HG02973 (cell line): Measurements from ENCODE around the gene KRTAP5-1.

Experiments
- ATAC-seq: cut with Tn5 transposase; IDR thresholded peaks from one replicate; pipeline ENCODE4 v1.9.1; 2021; ENCODE audit warnings: moderate library complexity; ENCODE audit not compliant: unreplicated experiment

The KRTAP5-1 gene

GRCh38 chr11:1560649-1561251 is 24.3 kb downstream of the KRTAP5-1 start:
- no peak for ATAC-seq

- ATAC-seq, result no peak
These were observed 25.0 kb downstream of the KRTAP5-1 start for GRCh38 chr11:1560002-1560648.

- no peak for ATAC-seq
These were observed 25.8 kb downstream of the KRTAP5-1 start for GRCh38 chr11:1559111-1559951.

- no peak for ATAC-seq
These were observed 26.3 kb downstream of the KRTAP5-1 start for GRCh38 chr11:1558775-1559110.

DNA sequence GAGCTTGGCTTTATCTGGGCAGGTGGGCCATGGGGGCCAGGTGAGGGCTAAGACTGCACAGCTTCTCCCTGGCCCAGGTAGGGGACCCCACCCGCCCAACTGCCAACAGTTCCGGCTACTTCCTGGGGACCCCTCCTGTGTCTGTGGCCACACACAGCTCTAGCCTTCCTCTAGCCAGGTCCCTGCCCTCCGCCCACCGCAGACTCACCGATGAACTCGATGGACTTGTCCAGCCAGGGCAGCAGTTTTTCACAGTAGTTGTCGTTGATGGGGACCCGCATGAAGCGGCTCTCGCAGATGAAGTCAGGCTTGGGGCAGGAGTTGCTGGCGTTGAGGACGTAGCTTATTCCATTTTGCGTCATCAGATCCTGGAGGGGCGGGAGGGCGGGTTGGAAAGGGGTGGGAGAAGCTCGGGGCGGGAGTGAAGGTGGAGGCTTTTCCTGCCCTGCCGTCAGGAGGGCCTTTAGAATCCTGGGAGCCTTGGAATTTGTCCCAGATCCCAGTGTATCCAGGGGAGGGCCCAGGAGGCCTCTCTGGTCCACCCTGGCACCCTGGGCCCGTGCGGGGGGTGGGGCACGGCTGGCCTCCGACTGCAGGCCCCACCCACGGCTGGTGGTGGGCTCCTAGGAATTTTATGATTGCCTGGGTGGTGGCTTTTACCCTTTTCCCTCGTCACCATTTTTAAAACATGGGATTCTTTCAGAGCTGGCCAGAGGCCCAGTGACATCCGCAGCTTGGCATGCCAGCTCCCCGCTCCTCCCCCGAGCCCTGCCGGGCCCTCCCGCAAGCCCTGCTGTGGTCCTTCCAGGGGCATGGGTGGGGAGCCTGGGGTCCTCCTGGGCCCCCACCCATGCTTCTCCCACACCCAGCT is 26.9 kb downstream of the KRTAP5-1 start:
- ATAC-seq, result no peak

- no peak for ATAC-seq
These were observed 27.8 kb downstream of the KRTAP5-1 start for GRCh38 chr11:1557051-1557884.

GRCh38 chr11:1556278-1556902 is 28.7 kb downstream of the KRTAP5-1 start:
- no peak for ATAC-seq

GRCh38 chr11:1555713-1556153 is 29.4 kb downstream of the KRTAP5-1 start:
- no peak for ATAC-seq

DNA sequence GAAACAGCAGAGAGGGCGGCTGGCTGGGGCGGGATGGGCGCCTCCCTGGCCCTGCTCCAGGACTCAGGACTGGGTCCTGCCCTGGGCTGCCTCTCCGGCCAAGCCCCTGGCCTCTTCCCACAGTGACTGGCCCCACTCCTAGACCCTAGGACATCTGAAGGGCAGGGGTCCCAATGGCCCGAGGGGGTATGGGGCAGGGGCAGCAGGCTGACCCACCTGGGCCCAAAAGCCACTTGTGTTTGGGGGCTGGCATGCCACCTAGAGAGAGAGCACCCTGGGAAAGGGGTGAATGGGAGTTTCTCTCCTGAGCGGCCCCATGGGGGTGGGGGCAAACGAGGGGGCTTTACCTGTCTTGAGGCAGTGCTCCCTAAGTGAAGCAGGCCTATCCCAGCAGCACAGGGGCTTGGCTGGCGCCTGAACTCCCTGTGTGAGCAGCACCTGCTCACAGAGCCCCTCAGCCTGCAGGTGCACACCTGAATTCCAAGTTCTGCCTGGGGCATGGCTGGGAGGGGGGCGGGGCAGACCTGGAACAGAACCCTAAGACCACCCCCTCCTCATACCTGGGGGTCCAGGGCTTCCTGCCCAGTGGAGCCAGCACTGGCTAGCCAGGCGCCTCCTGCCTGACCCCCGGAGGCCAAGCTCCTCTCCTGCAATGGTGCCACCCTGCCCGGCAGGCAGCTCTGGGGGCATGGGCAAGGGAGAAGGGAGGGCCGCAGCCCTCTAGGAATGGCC is 29.9 kb downstream of the KRTAP5-1 start:
- no peak for ATAC-seq

- no peak for ATAC-seq
These were observed 31.1 kb downstream of the KRTAP5-1 start for GRCh38 chr11:1553808-1554594.

GRCh38 chr11:1549338-1550330 is 35.4 kb downstream of the KRTAP5-1 start:
- no peak for ATAC-seq

- no peak for ATAC-seq
These were observed 36.6 kb downstream of the KRTAP5-1 start for GRCh38 chr11:1548221-1549070.

DNA sequence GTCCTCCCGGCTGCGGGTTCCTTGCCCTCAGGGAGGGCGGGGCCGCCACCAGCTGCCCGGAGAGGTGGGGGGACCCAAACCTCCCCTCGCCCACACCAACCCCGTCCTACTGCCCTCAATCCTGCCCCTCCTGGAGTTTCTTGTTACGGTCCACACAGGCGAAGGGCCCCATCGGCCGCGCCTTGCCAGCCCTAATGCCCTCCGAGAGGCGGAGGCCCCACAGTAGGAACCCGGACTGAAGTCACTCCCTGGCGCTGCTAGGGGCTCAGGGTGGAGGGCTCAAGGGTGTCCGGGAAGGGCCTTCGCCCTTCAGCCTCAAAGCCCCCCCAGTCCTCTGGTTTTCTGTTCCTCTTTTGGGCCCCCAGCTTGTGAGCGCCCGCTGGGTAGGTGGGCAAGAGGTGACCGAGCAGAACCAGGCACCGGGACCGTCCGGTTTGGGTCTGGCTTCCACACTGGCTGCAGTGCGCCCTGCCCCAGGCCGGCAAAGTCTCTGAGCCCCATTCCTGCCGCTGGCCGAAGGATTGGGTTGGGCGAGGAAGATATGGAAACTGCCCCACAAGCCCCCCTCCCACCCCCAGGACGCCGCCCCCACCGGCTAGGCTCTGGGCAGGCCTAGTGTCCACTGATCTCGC is 37.5 kb downstream of the KRTAP5-1 start:
- ATAC-seq, result no peak

GRCh38 chr11:1546536-1547466 is 38.3 kb downstream of the KRTAP5-1 start:
- no peak for ATAC-seq
